ENCODE data around the gene ZDHHC4.

The ZDHHC4 gene

GRCh38 chr7:6614953-6615722, 37.9 kb downstream of the ZDHHC4 start, which contains the start of gene ZNF853:
Gene ZNF853 (plus strand): TSS chr7:6615610. CDS start chr7:6616175, 565 bp downstream.
- Histone ChIP-seq H3K4me3 (ENCODE audit: low read depth, low read length) (peak within 1 kb of the TSS; percentile 64), H3K36me3 (ENCODE audit: control insufficient read depth in 2 of 2, insufficient read depth in 1 of 2, low read length in 2 of 2) (peaks cover 6 to 10% of the 10 kb centered on the region in 2 experiments; a peak in 2 of 3 replicates), H3K27ac (ENCODE audit: extremely low read depth, low read depth, low read length) (peak within 1 kb of the TSS; percentile 71; the same call in 1 of the 2 replicates), H3K9me3 (ENCODE audit: control insufficient read depth, insufficient read depth, low read depth, low read length) (no peaks in the 10 kb centered on the region), H3K4me1 (ENCODE audit: control insufficient read depth, insufficient read depth, low read length) (no peaks in the 10 kb centered on the region)
- CTCF ChIA-PET = interaction anchor here (0.6 kb wide), 1 partner anchor 140 kb away, joined by 3 read pairs; no protein-coding TSS in a partner anchor
- POLR2A ChIA-PET = no interaction called here
- TF ChIP-seq ZBTB49 (tag by site-specific recombination; IDR thresholded peaks at IDR 0.05; ENCODE audit: low read depth) (no peak), WT1 (tag by site-specific recombination; IDR thresholded peaks at IDR 0.05) (peak; percentile 46; the same call in 1 of the 2 replicates), ZNF174 (tag by site-specific recombination; IDR thresholded peaks at IDR 0.05) (no peak), ZNF626 (tag by site-specific recombination; IDR thresholded peaks at IDR 0.05) (no peak), KLF1 (tag by site-specific recombination; IDR thresholded peaks at IDR 0.05) (no peak), ZNF426 (tag by site-specific recombination; IDR thresholded peaks at IDR 0.05) (no peak), GLIS2 (tag by site-specific recombination; IDR thresholded peaks at IDR 0.05) (peak; percentile 80), PATZ1 (tag by site-specific recombination; IDR thresholded peaks at IDR 0.05) (peak; percentile 46; the same call in 1 of the 2 replicates), ATF2 (tag by site-specific recombination; IDR thresholded peaks at IDR 0.05; ENCODE audit: low read depth) (no peak), ZNF513 (tag by site-specific recombination; IDR thresholded peaks at IDR 0.05) (no peak), ZXDB (tag by site-specific recombination; IDR thresholded peaks at IDR 0.05) (0 out of 2 replicates have a peak, but pooled peaks have one; percentile 28), PRDM6 (tag by site-specific recombination; IDR thresholded peaks at IDR 0.05) (no peak), YY1 (tag by site-specific recombination; IDR thresholded peaks at IDR 0.05) (no peak), ZNF221 (tag by site-specific recombination; IDR thresholded peaks at IDR 0.05; ENCODE audit: borderline replicate concordance) (no peak), ZNF335 (tag by site-specific recombination; conservative IDR thresholded peaks at IDR 0.05) (peak; percentile 98), ZNF140 (tag by site-specific recombination; IDR thresholded peaks at IDR 0.05) (no peak), ZNF518A (tag by site-specific recombination; conservative IDR thresholded peaks at IDR 0.05; ENCODE audit: low read depth) (no peak), ZNF529 (tag by site-specific recombination; IDR thresholded peaks at IDR 0.05; ENCODE audit: insufficient replicate concordance) (no peak), MEIS1 (CRISPR knock-in tag; IDR thresholded peaks at IDR 0.05; ENCODE audit: borderline replicate concordance) (no peak), CTCF (tag by site-specific recombination; IDR thresholded peaks at IDR 0.05) (0 out of 2 replicates have a peak, but pooled peaks have one; percentile 16)

All from HEK293 (cell line).